ENCODE results near the gene GMPS.
"Not testable (repeated sequence)": the region's sequence is repeated elsewhere in the genome, so short reads cannot be mapped to it uniquely, and the experiment has no call there.

GMPS gene

GRCh38 chr3:155870133-155870944 is at the start of gene GMPS:
Gene GMPS, plus strand, starts transcription at chr3:155870650. Its CDS starts 221 bp downstream, at chr3:155870871.
- DNase-seq: peak; percentile 94 to 95

GRCh38 chr3:155828490-155829098 is 41.9 kb upstream of the GMPS start:
- DNase-seq: not testable (repeated sequence)

DNA sequence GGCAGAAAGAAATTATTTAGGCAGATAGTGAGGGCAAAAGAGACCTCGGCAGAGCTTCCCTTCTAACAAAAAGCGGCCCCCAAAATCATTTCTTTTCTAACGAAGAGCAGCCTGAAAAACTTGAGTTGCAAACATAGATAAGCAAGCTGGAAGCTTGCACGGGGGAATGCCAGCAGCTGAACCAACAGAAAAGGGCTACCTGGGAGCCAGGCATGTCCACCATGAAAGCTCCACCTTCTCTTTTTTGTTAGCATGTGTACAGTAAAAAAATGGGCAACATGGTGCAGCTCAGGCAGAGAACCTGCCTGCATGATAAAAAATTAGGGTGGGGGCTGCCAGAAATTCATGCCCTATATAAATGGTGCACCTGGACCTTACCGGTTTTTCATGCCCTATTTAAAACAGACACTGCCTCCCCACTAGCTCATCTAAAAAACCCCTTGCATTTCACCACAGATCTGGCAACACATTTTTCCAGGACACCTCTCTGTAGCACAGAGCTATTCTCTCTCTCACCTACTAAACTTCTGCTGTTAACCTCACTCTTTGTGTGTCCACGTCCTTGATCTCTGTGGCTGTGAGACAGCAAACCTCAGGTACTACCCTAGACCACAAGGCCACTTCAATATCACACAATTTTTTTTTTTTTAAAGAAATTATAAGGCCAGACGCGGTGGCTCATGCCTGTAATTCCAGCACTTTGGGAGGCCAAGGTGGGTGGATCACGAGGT is 34.9 kb upstream of the GMPS start:
- DNase-seq: no peak

GRCh38 chr3:155843569-155843968 is 26.9 kb upstream of the GMPS start:
- no peak for DNase-seq

- no peak for DNase-seq
Measured at GRCh38 chr3:155846119-155846518, 24.3 kb upstream of the GMPS start.

- no peak for DNase-seq
Measured at GRCh38 chr3:155847993-155848392, 22.5 kb upstream of the GMPS start.

DNA sequence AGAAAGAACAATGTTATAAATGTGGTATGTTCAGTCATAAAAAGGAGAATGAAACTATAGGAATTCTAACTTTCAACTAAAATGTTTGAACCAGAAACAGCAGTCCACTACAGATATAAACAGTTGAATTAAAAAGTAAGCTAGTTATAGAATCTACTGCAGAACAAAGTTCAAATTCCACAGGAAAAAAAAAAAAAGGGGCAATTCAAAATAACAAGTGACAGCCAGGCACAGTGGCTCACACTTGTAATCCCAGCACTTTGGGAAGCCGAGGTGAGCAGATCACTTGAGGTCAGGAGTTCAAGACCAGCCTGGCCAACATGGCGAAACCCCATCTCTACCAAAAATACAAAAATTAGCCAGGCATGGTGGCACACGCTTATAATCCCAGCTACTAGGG is 21.0 kb upstream of the GMPS start:
- DNase-seq: not testable (repeated sequence)

DNA sequence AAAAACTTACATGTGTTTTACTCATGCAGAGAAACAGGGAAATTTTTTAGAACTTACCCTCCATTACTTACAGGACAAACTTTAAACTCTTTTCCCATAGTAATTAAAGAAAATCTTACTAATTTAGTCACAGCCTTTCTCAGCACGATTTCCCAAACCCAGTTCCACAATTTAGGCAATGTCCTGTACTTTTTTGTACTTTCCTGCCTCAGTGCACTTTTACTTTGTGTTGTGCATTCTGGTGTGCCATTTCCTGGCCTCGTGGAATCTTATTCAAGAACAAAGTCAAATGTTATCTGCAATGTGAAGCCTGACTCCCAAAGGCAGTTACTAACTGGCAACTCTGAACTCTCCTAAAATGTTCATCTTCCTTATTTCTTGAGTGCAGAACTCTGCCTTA is 18.1 kb upstream of the GMPS start:
- DNase-seq: no peak

DNA sequence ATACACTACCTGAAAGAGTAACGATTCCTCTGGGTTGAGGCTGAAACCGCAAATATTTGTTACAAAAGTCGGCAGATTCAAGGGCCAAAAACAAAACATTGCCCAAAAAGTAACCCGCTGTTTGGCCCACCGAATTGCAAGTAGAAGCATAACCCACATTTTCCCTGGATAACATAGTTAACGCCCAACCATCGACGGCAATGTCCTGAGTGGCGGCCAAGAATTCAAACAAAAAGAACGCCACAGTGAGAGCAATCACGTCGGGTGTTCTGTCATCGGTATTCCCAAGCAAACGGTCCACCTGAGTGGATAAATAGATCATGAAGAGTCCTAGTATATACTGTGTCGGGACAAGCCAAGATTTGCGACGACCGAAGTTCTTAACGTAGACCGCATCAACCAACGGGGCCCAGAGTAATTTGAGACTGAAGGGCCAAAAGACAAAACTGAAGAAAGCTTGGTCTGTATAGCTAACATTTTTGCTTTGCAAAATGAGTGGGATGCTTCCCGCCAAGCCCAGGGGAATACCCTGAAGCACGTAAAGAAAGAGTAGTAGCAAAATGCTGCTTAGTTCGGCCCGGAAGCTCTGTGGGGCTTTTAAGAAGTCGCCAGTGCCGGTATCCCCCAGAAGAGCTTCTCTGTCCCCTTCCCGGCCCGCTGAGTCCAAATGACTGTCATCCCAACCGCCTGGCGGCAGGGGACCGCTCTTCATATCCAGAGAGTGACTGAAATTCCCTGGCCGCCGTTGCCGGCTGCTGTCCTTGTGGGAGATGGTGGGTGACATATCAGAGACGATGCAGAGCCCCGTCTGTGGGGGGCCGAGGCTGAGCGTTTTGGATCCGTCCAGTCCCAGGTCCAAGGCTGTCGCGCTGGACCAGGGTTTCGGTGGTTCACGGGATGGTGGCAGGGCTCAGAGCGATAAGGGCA is 17.0 kb upstream of the GMPS start:
- DNase-seq: peak; percentile 35 to 47

DNA sequence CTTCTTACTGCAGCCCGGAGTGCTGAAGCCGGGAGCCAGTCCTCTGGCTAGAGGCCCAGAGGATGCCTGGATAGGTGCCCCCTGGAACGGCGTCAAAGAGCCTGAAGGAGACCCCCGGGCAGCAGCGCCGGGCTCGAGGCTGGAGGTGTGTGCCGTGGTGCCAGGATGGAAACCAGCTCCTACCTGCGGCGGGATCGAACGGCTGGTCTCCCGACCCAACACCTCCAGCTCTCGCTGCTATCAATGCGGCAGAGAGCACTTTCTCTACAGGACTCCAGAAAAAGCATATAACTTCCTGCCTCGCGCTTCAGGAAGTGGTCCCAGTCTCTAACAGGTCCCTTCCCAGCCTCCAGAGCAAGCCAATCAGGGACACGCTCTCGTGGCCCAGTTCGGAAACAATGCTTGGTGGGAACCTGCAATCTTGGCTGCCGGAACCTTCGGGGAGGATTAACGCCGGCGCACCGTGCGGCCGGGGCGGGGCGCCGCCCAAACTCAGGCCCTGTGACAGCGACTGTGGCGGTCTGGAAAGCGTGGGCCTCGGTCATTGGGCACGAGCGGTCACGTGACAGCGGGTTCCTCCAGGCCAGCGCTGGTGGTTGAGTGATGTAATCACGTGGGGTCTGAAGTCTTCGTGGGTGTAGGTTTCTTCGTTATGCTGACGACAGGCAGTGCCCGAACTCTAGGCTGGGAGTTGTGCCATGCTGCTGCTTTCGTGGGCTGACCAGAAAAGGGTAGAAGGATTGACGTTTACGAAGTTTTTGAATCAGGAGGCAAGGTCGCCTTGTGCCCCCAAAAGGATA is 16.1 kb upstream of the GMPS start, which contains the start of gene SLC33A1:
Gene SLC33A1, minus strand, starts transcription at position 287 of the 800 bp plus-strand sequence. CDS start 430 bp downstream, outside the sequence.
- peak; percentile 97 to 98 for DNase-seq

DNA sequence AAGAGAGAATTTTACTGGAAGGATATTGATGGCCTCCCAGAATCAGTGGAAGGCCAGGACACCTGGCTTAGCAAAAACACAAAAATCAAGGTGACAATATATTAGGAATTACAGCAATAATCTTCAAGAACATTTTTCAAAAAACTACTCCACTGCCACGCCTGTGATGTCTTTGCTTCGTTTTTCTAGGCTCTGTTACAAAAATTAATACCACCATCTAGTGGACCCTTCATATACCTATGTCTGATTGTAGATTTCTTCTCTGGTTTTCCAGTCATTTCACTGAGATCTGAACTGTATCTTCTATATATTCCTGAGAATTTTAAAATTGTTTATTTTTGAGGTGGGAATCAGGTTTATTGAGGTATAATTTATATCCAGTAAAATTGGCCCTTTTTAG is 10.6 kb upstream of the GMPS start:
- no peak for DNase-seq

- DNase-seq: not testable (repeated sequence)
Measured at GRCh38 chr3:155860424-155860823, 10.0 kb upstream of the GMPS start.

- DNase-seq: no peak
Measured at GRCh38 chr3:155861476-155862183, 8.8 kb upstream of the GMPS start.

DNA sequence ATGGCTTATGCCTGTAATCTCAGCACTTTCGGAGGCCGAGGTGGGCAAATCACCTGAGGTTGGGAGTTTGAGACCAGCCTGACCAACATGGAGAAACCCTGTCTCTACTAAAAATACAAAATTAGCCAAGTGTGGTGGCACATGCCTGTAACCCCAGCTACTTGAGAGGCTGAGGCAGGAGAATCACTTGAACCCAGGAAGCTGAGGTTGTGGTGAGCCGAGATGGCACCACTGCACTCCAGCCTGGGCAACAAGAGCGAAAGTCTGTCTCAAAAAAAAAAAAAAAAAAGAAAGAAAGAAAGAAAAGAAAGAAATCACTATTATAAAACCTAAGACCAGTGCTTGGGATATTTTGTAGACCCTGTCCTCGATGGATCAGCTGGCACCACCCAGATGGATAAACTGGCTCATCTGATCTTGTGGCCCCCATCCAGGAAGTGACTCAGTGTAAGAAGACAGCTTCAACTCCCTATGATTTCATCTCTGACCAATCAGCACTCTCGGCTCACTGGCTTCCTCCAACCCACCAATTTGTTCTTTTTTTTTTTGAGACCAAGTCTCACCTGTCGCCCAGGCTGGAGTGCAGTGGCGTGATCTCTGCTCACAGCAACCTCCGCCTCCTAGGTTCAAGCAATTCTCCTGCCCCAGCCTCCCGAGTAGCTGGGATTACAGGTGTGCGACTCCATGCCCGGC is 8.0 kb upstream of the GMPS start:
- DNase-seq: peak; percentile 37 to 59

GRCh38 chr3:155863072-155863784 is 7.2 kb upstream of the GMPS start:
- no peak for DNase-seq

DNA sequence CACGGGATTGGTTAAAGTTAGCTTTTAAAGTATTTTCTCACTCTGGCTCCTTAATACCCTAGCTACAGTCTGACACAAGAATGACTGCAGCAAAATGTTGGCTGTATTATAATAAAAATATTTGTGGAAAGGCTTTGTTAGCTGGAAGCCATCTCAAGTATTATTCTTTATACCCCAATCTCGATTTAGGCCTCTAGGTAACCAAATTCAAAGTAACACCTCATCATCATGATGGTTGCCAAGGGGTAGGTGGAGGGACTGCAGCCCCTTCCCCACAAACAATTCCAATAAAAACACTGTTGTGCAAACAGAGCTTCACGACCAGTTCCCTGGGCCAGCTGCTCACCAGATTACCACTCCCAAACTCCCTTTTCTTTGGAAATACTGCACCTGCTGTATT is 759 bp upstream of the GMPS start:
- no peak for DNase-seq

DNA sequence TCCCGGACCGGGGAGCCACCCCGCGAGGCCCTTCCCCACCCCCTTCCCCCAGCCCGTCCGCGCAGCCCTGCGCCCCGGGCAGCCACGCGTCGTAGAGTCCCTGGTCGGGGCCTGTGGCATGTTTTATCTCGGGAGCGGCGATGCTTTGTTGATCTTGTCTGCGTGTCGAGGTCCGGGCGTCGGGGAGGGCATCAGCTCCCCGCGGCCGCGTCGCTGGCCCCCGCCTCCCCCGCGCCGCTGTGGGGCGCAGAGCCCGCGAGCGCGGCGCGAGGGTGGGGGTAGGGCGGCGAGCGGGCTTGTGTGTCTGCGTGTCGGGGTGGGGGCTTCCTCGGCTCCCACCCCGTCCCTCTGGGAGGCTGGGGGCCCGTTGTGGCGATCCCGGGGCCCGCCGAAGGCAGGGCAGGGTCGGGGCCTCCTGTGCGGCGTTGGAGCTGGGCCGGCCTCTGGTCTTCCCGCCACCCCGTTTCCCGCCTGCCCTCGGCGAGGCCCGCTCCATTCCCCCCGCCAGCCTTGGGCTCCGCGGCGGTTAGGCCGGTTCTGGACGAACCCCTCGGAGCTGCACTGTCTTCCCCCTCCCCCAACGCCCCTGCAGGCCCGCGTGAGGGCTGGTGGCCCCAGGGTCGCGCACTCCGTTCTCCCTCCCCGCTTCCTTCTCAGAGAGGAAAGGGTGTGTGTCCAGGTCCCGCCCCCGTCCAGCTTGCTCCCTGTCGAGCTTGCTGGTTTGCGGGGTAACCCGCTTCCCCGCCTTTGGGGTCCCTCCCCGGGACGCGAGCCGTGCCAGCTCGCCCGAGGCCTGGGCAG is 695 bp downstream of the GMPS start:
- peak; percentile 57 to 63 for DNase-seq

- no peak for DNase-seq
Measured at GRCh38 chr3:155871746-155872158, 1.3 kb downstream of the GMPS start.

Data from activated CD4-positive, alpha-beta T cell treated with anti-CD3 and anti-CD28 coated beads, Interleukin-2, amount 50 U/mL, for 48 hours (primary cell).